H1 (cell line): ENCODE measurements around the gene TRIM71. TPM values are rescaled to one million over a fixed set of nuclear protein-coding genes. Genes with fewer than 3 reads are reported as not detected.

Experiments used
- CHD1 ChIP-seq: IDR thresholded peaks from 2 replicates; pipeline ENCODE4 v1.6.1; 2012; ENCODE audit warnings: low read depth, low read length, improper control_type of control experiment
- CHD7 ChIP-seq: fragments of 300-600 bp; sonication (generic); IDR thresholded peaks from 2 replicates; pipeline ENCODE4 v1.7.1; 2012; ENCODE audit warnings: low read length, moderate library complexity, mild to moderate bottlenecking, inconsistent platforms; ENCODE audit not compliant: insufficient replicate concordance
- CTBP2 ChIP-seq: IDR thresholded peaks from 2 replicates; pipeline ENCODE4 v1.7.0; 2011; ENCODE audit warnings: borderline replicate concordance, mild to moderate bottlenecking, moderate library complexity, mixed read lengths, low read length; ENCODE audit not compliant: insufficient read depth, insufficient read length
- E2F6 ChIP-seq: IDR thresholded peaks from 2 replicates; pipeline ENCODE4 v1.6.1; 2012; ENCODE audit warnings: inconsistent platforms
- KDM5A ChIP-seq: fragments of 200-600 bp; IDR thresholded peaks from 2 replicates; pipeline ENCODE4 v1.7.1; 2012; ENCODE audit warnings: mild to moderate bottlenecking, low read length, inconsistent platforms, mixed read lengths
- POLR2AphosphoS5 ChIP-seq: IDR thresholded peaks from 2 replicates; pipeline ENCODE4 v1.6.1; 2011; ENCODE audit warnings: low read depth, low read length
- SIX5 ChIP-seq: IDR thresholded peaks from 2 replicates; pipeline ENCODE4 v1.6.1; 2011; ENCODE audit warnings: mild to moderate bottlenecking, low read depth, low read length
- SUZ12 ChIP-seq: fragments of 200-600 bp; sonication (generic); IDR thresholded peaks from 2 replicates; pipeline ENCODE4 v1.6.1; 2012; ENCODE audit warnings: mild to moderate bottlenecking, inconsistent platforms, low read length, moderate library complexity, mixed read lengths
- TAF1 ChIP-seq: IDR thresholded peaks from 2 replicates; pipeline ENCODE4 v1.6.1; 2011; ENCODE audit warnings: mild to moderate bottlenecking, low read depth, low read length
- polyA plus RNA-seq, 7 experiments: library from polyadenylated mRNA; depleted of rRNA in 3 of 7; stranded (reverse) in 5 of 7; unstranded in 2 of 7; fragments of >200 nt in 5 of 7; fragments of 200-250 nt in 2 of 7; gene quantifications; 1 replicate in 5 of 7; 2 replicates in 1 of 7; 4 replicates in 1 of 7; pipeline versions ENCODE4 v1.2.1 to v1.2.3, GENCODE V29; 2011 to 2013; ENCODE audit warnings: missing spikeins in 2 of 7, mixed read lengths in 2 of 7
- total RNA-seq: library from RNA; stranded (reverse); fragmentation: NEBNext Ultra II Directional; extraction: Animal tissue kit (Norgen Biotek cat#: 25700); gene quantifications from 2 replicates; pipeline ENCODE4 v1.2.1, GENCODE V29; 2021

TRIM71 gene
- total and polyA plus RNA-seq, 2 of the 8 experiments (the other 6 are each of a cell fraction or from before 2014, with no cell fraction given), result 53.7 to 293 TPM

- TF ChIP-seq CHD7 (no peak), SIX5 (no peak), SUZ12 (no peak), POLR2AphosphoS5 (no peak), KDM5A (no peak), CTBP2 (no peak), CHD1 (no peak), E2F6 (no peak), TAF1 (no peak)
Observed at GRCh38 chr3:32836601-32837000, 18.8 kb downstream of the TRIM71 start (continued).
